Prostate gland (tissue), 2 donors: Measurements from ENCODE around the gene MT1F. TPM values are rescaled to one million over a fixed set of nuclear protein-coding genes. Genes with fewer than 3 reads are reported as not detected.
A peak's percentile ranks its signal among the peaks of the same experiment; 100 is the strongest.

Source experiments
- DNase-seq: peaks from one replicate; pipeline ENCODE4 v3.0.0-alpha.2; 2019; ENCODE audit warnings: low spot score
- H3K27ac ChIP-seq, 2 donors: fragments of 200-600 bp; sonication (generic); 2 replicates each; pipeline ENCODE4 v1.5.1; 2017 to 2019
- H3K27me3 ChIP-seq: fragments of 200-600 bp; sonication (generic); replicated peaks from 2 replicates; pipeline ENCODE4 v1.5.1; 2019; ENCODE audit not compliant: insufficient read depth
- H3K36me3 ChIP-seq, 2 donors: fragments of 200-600 bp; sonication (generic); 1 replicate in 1 of 2; 2 replicates in 1 of 2; pipeline versions ENCODE4 v1.5.1 to v1.8.1; 2017 to 2019
- H3K4me1 ChIP-seq: fragments of 200-600 bp; sonication (generic); replicated peaks from 2 replicates; pipeline ENCODE4 v1.5.1; 2019
- H3K4me3 ChIP-seq, 2 donors: fragments of 200-600 bp; sonication (generic); 2 replicates each; pipeline ENCODE4 v1.5.1; 2017 to 2019
- H3K9me3 ChIP-seq: fragments of 200-600 bp; sonication (generic); 2 replicates; pipeline ENCODE4 v1.5.1; 2017
- CTCF ChIP-seq, 4 experiments: fragments of 200-600 bp in 2 of 4; fragments of 450-650 bp in 2 of 4; sonication (generic) in 2 of 4; IDR thresholded peaks; 1 replicate in 3 of 4; 2 replicates in 1 of 4; pipeline ENCODE4 v1.5.1; 2016 to 2019; ENCODE audit warnings: antibody characterized with exemption in 4 of 4, mild to moderate bottlenecking in 2 of 4, moderate library complexity in 2 of 4
- POLR2A ChIP-seq: fragments of 450-650 bp; IDR thresholded peaks from one replicate; pipeline ENCODE4 v1.6.1; 2016; ENCODE audit warnings: antibody characterized with exemption, mild to moderate bottlenecking
- POLR2AphosphoS5 ChIP-seq: sonication (generic); formaldehyde crosslinking; IDR thresholded peaks from one replicate; pipeline ENCODE4 v1.6.1; 2017; ENCODE audit warnings: antibody characterized with exemption
- WGBS: methylation state at CpG from one replicate; pipeline ENCODE4 v1.1.5; 2018; 5-methylcytosine and 5-hydroxymethylcytosine counted together
- intact Hi-C: fragments of 100-400 bp; cut with DNase I; formaldehyde crosslinking; loops from one replicate; pipeline ENCODE4 v1.14.2; 2022
- total RNA-seq, 2 donors: library from RNA; depleted of rRNA; stranded (reverse); fragments of >200 nt; gene quantifications; one replicate each; pipeline ENCODE4 v1.1.0, GENCODE V29; 2016

Gene MT1F
- total RNA-seq, 2 donors from 2014 or later: 18.5 to 37.3 TPM

- Histone ChIP-seq H3K4me1 (no peaks in the 10 kb centered on the region), H3K27ac (no peak overlapping the region), H3K4me3 (no peak overlapping the region), H3K9me3 (no peaks in the 10 kb centered on the region), H3K36me3 (no peaks in the 10 kb centered on the region), H3K27me3 (no peaks in the 10 kb centered on the region)
- DNase-seq: no peak
- TF ChIP-seq POLR2A: no peak
- no peak for TF ChIP-seq POLR2AphosphoS5
- TF ChIP-seq CTCF (IDR thresholded peaks at IDR 0.05): no peak
- WGBS: 91% methylated on average over 3 of the region's 3 CpGs
- intact Hi-C loops: no loop called here
Measured at GRCh38 chr16:56679078-56679730, 21.4 kb downstream of the MT1F start.

- H3K27ac ChIP-seq: no peak overlapping the region
- DNase-seq: no peak
- H3K4me3 ChIP-seq: no peak overlapping the region
- WGBS: 83% methylated on average over 6 of the region's 6 CpGs
- no peaks in the 10 kb centered on the region for H3K27me3 ChIP-seq
- intact Hi-C loops: loop anchor here (5.0 kb wide), 1 partner anchor 73 kb away; the partner anchor contains the start of gene MT2A
- H3K36me3 ChIP-seq: no peaks in the 10 kb centered on the region
- no peaks in the 10 kb centered on the region for H3K4me1 ChIP-seq
- TF ChIP-seq CTCF (IDR thresholded peaks at IDR 0.05) (no peak), POLR2AphosphoS5 (no peak), POLR2A (no peak)
- H3K9me3 ChIP-seq: no peaks in the 10 kb centered on the region
Measured at GRCh38 chr16:56679818-56680217, 22.1 kb downstream of the MT1F start.

DNA sequence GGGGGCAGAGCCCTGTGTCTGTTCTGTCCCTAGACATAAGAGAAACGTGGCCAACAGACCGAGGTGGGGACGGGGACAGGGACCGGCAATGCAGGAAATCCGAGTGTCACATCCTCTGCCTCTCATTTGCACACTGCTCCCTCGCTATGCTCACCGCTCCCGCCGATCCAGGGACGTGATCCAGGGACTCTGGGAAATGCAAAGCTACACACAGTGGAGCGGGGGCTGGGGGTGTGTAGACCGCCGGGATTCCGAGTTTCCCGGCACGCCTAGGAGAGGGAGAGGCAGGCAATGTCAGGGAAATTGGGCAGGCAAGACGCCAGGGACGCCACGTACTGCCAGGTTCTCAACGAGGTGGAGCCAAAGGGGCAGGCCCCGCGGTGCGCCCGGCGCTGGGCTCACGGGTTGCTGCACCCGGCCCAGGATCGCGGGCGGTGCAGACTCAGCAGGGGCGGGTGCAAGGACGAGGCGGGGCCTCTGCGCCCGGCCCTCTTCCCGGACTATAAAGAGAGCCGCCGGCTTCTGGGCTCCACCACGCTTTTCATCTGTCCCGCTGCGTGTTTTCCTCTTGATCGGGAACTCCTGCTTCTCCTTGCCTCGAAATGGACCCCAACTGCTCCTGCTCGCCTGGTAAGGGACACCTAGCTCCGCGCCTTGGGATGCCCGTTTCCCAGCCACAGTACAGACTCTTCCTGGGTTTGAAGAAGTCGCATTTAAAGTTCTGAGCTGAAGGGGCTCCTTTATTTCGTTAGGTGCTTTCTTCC lies 24.4 kb downstream of the MT1F start, which contains the start of gene MT1X:
Gene MT1X, plus strand, starts transcription at position 532 of the 764 bp plus-strand sequence. Its CDS starts 71 bp downstream, at position 603.
- Histone ChIP-seq H3K27ac (peak within 1 kb of the TSS; percentile 62 to 76), H3K27me3 (no peaks in the 10 kb centered on the region), H3K9me3 (no peaks in the 10 kb centered on the region), H3K36me3 (no peaks in the 10 kb centered on the region), H3K4me1 (no peaks in the 10 kb centered on the region), H3K4me3 (peak within 1 kb of the TSS; percentile 46 to 47)
- WGBS: under 1% methylated on average over 37 of the region's 49 CpGs
- intact Hi-C loops: loop anchor here (5.0 kb wide), 1 partner anchor 75 kb away; the partner anchor contains the start of gene MT2A
- DNase-seq: peak; percentile 96
- peak; percentile 93 for TF ChIP-seq POLR2AphosphoS5
- no peak for TF ChIP-seq CTCF (IDR thresholded peaks at IDR 0.05)
- TF ChIP-seq POLR2A: peak; percentile 90

DNA sequence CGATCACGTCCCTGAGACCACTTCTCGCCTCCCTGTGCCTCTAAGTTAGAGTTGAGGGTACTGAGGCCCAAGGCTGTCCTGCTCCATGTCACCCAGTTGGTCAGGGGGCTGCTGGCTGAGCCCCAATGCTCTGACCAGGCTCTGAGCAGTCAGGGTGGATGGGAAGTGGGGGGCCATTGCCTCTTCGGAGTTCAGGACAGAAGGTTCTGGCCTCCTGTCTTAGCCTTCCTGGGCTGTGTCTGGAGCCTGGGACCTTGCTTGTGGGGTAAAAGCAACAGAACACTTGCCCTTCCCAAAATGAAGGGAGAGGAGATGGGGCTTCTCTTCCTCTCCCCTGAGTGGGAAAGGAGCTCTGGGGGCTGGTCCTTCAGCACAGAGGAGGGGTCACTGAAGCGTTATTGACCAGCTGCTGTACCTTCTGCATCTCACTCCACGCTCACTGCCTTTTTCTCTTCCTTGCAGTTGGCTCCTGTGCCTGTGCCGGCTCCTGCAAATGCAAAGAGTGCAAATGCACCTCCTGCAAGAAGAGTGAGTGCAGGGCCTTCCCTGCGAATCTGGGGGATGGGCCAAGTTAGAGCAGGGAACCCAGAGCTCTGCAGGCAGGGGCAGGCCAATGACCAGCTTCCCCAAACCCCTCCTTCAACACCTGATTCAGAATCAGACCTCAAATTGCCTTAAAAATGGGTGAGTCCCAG lies 25.1 kb downstream of the MT1F start:
- H3K27me3 ChIP-seq: no peaks in the 10 kb centered on the region
- H3K9me3 ChIP-seq: no peaks in the 10 kb centered on the region
- 17% methylated on average over 8 of the region's 8 CpGs for WGBS
- no peaks in the 10 kb centered on the region for H3K36me3 ChIP-seq
- no peaks in the 10 kb centered on the region for H3K4me1 ChIP-seq
- TF ChIP-seq CTCF (IDR thresholded peaks at IDR 0.05) (no peak), POLR2A (no peak), POLR2AphosphoS5 (no peak)
- H3K27ac ChIP-seq: peak overlapping the region; percentile 62 to 76
- H3K4me3 ChIP-seq: peak overlapping the region; percentile 46 to 47
- no peak for DNase-seq
- intact Hi-C loops: loop anchor here (5.0 kb wide), 1 partner anchor 76 kb away; the partner anchor contains the start of gene MT2A
